G401 (cell line): ENCODE results near the gene MARF1. TPM values are rescaled to one million over a fixed set of nuclear protein-coding genes. Genes with fewer than 3 reads are reported as not detected.
A peak's percentile ranks its signal among the peaks of the same experiment; 100 is the strongest.
"Not testable (repeated sequence)": the region's sequence is repeated elsewhere in the genome, so short reads cannot be mapped to it uniquely, and the experiment has no call there.

Experiments used
- DNase-seq: peaks from one replicate; pipeline ENCODE4 v3.0.0-alpha.2; 2015; ENCODE audit warnings: low spot score
- in situ Hi-C: cut with HindIII; loops from 2 replicates; pipeline ENCODE4 v1.10.0; 2016; ENCODE audit warnings: low sequenced_read_pairs, mixed read lengths
- total RNA-seq: library from RNA; depleted of rRNA; stranded (reverse); fragments of >200 nt; shearing (Covaris generic); gene quantifications from 2 replicates; pipeline ENCODE4 v1.2.3, GENCODE V29; 2014

Gene MARF1
- total RNA-seq, 1 experiment from 2014 or later, result 12.5 TPM

GRCh38 chr16:15658149-15658548, 15.2 kb upstream of the MARF1 start:
- no peak for DNase-seq
- in situ Hi-C loops, result no loop called here

- in situ Hi-C loops, DNase-seq: not testable (repeated sequence)
Observed at GRCh38 chr16:15655561-15655960, 12.6 kb upstream of the MARF1 start.

GRCh38 chr16:15654591-15654990, 11.6 kb upstream of the MARF1 start:
- no peak for DNase-seq
- in situ Hi-C loops, result no loop called here

GRCh38 chr16:15653227-15653626, 10.3 kb upstream of the MARF1 start:
- DNase-seq, result no peak
- in situ Hi-C loops, result no loop called here

GRCh38 chr16:15652293-15653001, 9.5 kb upstream of the MARF1 start:
- in situ Hi-C loops, result no loop called here
- no peak for DNase-seq

- in situ Hi-C loops, result no loop called here
- DNase-seq, result peak; percentile 32
Observed at GRCh38 chr16:15650698-15651171, 7.8 kb upstream of the MARF1 start.

GRCh38 chr16:15650019-15650697, 7.2 kb upstream of the MARF1 start, which contains the start of gene NDE1:
Gene NDE1, plus strand, starts transcription at chr16:15650245. Its CDS starts 14,534 bp downstream, at chr16:15664779.
- in situ Hi-C loops, result no loop called here
- peak; percentile 83 for DNase-seq

GRCh38 chr16:15649727-15650018, 6.7 kb upstream of the MARF1 start:
- DNase-seq, result no peak
- in situ Hi-C loops, result no loop called here

GRCh38 chr16:15649311-15649710, 6.4 kb upstream of the MARF1 start:
- DNase-seq, in situ Hi-C loops: not testable (repeated sequence)

GRCh38 chr16:15648135-15648730, 5.3 kb upstream of the MARF1 start:
- DNase-seq, result no peak
- in situ Hi-C loops, result no loop called here

GRCh38 chr16:15647294-15648014, 4.5 kb upstream of the MARF1 start:
- no peak for DNase-seq
- in situ Hi-C loops, result no loop called here

GRCh38 chr16:15646557-15647293, 3.8 kb upstream of the MARF1 start:
- DNase-seq, in situ Hi-C loops: not testable (repeated sequence)

- not testable (repeated sequence) for DNase-seq
Observed at GRCh38 chr16:15644962-15645465, 2.1 kb upstream of the MARF1 start.

GRCh38 chr16:15644267-15644961, 1.5 kb upstream of the MARF1 start:
- in situ Hi-C loops, result no loop called here
- no peak for DNase-seq

More at GRCh38 chr16:15644962-15645465, 2.1 kb upstream of the MARF1 start:
- in situ Hi-C loops, result not testable (repeated sequence)

GRCh38 chr16:15643946-15644250, 944 bp upstream of the MARF1 start:
- no peak for DNase-seq
- in situ Hi-C loops, result no loop called here

GRCh38 chr16:15642557-15643047, 352 bp downstream of the MARF1 start:
- in situ Hi-C loops, result no loop called here
- DNase-seq, result peak; percentile 39

- DNase-seq, result no peak
- in situ Hi-C loops, result no loop called here
Observed at GRCh38 chr16:15641753-15642556, 999 bp downstream of the MARF1 start.
